NCI-H1105 treated with DMSO at 0.1 percent for 48 hours (cell line): ENCODE results near the gene CNDP2.
"Not testable (repeated sequence)": the region's sequence is repeated elsewhere in the genome, so short reads cannot be mapped to it uniquely, and the experiment has no call there.

Experiments
- DNase-seq: peaks from one replicate; lab custom pipeline; 2025; lab: John Stamatoyannopoulos, UW

CNDP2 gene

DNA sequence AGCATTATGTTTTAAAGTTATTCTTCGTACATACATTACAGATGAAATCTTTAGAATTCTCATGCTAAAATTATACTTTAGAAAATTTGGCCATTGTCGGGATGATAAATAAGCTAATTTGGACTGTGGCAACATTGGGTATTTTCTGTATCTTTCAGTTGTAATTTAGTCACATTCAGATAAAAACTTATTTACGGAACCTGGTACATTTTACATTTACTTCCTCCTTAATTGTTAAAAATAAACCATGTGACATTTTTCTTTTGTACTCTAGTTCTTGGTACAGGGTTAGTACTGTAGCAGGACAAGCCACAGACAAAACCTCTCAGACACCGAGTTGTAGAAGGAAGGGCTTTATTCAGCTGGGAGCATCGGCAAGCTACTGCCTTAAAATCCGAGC, 4.2 kb downstream of the CNDP2 start:
- no peak for DNase-seq

DNA sequence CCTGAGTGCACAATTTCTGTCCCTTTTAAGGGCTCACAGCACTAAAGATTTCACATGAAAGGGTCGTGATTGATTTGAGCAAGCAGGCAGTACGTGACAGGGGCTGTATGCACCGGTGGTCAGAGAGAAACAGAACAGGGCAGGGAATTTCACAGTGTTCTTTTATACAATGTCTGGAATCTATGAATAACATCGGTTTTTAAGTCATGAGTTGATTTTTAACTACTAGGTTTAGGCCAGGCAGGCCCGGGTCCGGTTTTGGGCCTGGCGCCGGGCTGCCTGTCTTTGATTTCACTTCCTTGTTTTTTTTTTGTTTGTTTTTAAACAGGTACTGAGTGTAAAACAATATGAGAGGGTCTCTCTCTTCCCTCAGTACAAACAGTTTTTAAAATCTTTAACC, 4.6 kb downstream of the CNDP2 start:
- DNase-seq = not testable (repeated sequence)

GRCh38 chr18:74501386-74501785, 5.2 kb downstream of the CNDP2 start:
- no peak for DNase-seq

GRCh38 chr18:74503137-74503536, 7.0 kb downstream of the CNDP2 start:
- DNase-seq = no peak

DNA sequence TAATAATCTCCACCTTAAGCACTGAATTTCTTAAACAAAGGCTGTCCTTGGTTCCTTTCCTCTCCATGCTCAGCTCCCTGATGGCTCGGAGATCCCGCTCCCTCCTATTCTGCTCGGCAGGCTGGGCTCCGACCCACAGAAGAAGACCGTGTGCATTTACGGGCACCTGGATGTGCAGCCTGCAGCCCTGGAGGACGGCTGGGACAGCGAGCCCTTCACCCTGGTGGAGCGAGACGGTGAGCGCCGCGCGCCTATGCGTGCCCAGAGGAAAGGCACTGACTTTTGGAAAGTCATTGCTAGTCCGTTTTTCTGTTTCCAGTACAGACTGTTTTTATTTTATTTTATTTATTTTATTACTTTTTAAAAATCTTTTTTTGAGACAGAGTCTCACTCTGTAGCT, 9.6 kb downstream of the CNDP2 start:
- no peak for DNase-seq

DNA sequence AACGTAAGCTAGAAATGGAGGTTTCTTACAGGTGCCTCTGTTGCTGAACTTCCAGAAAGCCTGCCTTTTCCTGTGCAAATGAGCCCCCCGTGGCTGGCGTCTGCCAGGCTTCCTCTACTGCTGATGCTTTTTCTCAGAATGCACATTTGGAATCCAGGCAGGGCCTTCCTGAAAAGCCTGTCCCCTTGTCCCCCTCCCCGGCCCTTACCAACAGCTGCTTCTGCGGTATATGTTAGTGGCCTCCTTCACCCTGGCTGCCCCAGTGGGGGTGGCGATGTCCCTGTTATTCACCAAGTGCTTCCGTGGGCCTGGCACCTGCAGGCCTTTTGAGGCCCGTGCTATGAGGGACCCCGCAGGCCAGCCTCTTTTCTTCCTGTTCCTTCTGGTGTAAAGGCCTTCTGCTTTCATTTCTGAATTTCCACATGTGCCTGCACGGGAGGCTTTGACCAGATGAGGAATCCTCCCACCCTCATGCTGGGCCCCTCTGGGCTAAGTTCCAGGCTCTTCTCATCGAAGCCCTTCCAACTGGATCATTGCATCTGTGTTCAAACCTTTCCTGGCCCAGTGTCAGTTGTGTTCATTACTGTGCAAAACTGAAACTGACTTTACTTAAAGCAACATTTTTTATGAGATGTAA, 10.4 kb downstream of the CNDP2 start:
- DNase-seq = no peak

GRCh38 chr18:74507097-74507881, 11.1 kb downstream of the CNDP2 start:
- no peak for DNase-seq

DNA sequence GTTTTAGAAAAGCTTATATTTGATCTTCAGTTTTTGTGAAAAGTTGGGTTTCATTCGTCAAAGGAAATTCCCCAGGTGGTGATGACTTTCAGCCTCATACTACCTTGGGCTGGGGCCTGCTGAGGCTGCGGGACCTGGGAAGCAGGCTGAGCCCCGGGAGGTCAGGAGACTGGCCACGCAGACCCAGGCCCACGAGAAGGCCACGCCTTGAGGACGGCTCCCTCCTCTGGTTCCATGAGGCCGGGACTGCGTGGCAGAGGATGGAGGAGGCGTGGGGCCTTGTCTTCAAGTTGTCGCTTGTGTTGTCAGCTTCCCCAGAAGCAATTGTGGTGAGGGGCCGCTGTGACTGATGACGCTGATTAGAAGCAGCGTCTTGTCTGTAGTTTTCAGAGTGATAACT, 11.8 kb downstream of the CNDP2 start:
- no peak for DNase-seq

DNA sequence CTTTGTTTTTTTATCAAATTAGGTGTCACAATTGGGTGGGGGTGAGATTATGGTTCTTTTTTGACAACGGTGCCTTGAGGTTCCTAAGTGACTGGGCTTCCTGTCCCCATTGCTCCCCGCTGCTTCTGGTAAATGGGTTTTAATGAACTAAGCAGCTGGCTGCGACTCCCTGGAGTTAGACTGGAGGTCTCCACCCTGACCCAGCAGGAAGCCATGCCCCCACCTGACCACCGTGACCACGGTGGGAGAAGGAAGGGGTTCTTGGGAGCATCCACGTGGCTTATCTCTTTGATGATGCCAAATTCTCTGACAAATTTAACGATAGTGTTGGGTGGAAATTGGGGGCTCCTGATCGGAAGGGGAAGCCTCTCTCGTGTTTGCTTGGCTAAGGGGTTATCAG, 12.2 kb downstream of the CNDP2 start:
- no peak for DNase-seq

- DNase-seq = no peak
Measured at GRCh38 chr18:74508821-74509225, 12.7 kb downstream of the CNDP2 start.

DNA sequence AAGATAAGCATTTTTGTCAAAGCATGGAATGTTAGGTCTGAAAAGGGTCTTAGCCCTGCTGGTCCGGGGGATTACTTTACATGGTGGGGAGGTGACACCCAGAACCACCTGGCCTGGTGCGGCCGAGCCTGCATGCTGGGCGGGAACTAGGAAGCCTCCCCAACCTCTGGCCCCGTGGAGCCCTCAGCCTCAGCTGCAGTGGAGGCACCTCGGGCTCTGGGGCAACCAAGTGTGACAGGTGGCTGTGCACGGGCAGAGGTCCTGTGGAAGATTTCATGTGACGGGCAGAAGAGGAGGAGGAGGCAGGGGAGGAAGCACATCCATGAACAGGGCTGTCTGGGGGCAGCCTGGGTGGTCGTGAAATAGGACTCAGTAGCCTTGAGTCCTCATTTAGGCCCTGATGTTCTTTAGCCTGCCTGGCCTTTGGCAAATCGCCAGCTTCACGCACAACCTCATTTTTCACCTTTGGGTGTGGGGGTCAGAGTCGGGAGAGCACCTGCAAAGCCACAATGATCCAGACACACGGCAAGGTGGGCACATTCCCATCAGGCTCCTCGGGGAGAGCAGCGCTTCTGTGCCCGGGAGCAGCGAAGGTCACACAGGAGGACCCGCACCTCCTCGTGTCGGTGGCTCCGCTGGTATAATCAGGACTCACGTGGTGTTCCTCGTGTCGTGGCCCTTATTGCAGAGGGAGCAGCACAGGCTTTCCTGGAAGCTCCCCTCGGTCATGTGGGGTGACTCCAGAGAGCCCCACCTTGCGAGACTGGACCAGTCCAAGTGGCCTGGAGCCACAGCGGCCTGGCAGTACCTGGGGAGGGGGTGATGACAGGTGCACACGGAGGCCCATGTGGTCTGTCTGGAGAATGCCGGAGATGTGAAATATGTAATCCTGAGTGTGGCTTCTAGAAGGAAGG, 13.9 kb downstream of the CNDP2 start:
- DNase-seq = no peak

GRCh38 chr18:74510770-74511095, 14.6 kb downstream of the CNDP2 start:
- DNase-seq = no peak

DNA sequence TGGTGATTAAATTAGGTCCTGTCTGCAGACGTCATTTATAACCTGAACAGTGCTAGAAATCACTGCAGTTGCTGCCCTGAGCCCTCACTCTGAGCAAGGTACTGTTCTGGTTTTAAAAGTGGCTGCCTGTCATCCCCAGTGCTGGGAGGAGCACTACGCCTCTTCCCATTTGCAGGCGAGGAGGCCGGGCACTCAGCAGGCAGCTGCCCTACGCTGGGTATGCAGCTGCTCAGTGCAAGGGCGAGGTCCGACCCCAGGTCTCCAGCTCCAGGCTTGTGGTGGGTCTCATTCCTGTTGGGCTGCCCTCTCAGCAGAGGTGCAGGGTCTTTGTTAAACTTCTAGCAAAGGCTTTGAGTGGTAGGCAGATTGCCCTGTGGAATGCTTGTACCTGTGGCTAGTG, 15.7 kb downstream of the CNDP2 start:
- no peak for DNase-seq

- no peak for DNase-seq
Measured at GRCh38 chr18:74512321-74513053, 16.3 kb downstream of the CNDP2 start.

GRCh38 chr18:74513149-74513882, 17.2 kb downstream of the CNDP2 start:
- no peak for DNase-seq

DNA sequence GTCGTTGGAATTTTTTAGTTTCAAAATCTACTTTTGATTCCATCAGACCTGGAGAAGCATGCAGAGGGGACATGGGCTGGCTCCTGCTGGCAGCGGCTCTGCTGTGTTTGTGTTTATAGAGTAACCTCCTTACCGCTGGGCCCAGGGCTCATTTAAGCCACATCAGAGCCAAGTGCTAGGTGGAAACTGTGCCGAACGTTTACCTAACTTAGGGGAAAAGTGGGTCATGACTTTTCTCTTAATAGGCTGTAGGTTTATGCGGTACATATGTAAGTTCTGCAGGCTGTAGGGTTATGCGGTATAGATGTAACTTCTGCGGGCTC, 17.7 kb downstream of the CNDP2 start:
- no peak for DNase-seq

- no peak for DNase-seq
Measured at GRCh38 chr18:74514860-74515495, 18.8 kb downstream of the CNDP2 start.

DNA sequence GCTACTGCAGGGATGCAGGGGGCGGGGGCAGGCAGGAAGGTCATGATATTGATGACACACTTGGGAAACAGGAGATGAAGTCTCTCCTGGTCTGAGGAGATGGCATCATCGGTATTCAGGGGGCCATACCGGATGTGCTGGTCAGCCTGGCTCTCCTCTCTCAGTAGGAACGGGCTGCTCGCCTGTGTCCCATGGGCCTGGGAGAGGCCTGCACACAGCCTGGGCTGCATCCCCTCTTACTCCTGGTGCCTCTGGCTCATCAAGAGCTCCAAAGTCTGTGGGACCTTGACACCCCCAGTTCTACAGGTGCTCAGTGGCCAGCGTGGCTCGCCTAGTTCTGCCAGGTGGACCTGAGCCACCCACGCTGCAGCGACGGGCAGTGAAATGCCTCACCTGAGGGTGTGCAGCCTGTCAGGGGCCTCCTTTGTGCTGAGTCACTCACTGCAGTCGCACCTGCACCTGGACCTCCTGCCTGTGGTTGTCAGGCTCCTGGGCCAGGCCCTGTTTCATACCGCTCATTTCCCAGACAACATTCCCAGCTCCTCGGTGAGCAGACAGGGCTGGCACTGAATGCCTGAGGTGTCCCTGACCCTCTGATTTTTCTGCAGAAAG, 19.6 kb downstream of the CNDP2 start:
- DNase-seq = no peak

DNA sequence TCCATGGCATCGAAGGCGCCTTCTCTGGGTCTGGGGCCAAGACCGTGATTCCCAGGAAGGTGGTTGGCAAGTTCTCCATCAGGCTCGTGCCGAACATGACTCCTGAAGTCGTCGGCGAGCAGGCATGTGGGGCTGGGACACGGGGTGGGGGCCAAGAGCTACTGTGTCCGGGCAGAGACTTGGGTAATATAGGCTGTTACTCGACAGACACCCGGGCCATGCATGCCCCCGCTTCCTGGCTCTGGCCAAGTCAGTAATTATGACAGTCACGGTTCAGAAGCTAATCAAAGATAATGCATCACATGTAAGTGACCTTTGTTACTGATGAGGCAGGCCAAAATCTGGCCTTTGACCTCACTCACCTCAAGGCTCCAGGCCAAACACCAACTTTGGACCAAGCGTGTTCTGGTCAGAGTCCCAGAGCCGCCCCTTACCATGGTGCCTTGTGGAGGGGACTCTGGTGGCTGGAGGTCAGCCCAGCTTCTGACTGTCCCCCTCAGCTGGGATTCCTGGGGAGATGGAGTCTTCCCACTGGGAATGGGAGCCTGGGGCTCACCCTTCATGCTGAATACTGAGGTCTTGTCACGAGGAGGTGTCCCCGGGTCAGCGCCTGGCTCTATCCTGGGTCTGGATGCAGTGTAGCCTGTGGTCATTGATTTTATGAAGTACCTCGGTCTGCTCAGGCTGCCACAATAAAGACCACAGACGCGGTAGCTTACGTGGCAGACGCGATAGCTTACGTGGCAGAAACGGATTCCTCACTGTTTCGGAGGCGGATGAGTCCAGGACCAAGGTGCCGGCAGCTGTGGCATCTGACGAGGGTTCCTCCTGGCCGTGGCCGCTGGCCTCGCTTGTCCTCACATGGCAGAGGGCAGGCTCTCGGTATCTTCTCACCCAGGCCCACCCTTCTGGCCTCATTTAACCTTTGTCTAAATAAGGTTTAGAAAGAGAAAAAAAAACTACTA, 20.4 kb downstream of the CNDP2 start:
- DNase-seq = no peak

- no peak for DNase-seq
Measured at GRCh38 chr18:74517236-74517630, 21.1 kb downstream of the CNDP2 start.
